AG09319 (cell line): ENCODE measurements around the gene NAA25.
"Not testable (repeated sequence)": the region's sequence is repeated elsewhere in the genome, so short reads cannot be mapped to it uniquely, and the experiment has no call there.

Experiments used
- DNase-seq: peaks from one replicate; pipeline ENCODE4 v3.0.0-alpha.2; 2010; ENCODE audit warnings: low read depth; ENCODE audit errors: extremely low read depth
- TF ChIP-seq, protein P1 (sequence below): IDR thresholded peaks from 2 replicates; pipeline ENCODE4 v1.5.1; 2011; ENCODE audit warnings: low read depth, mild to moderate bottlenecking, inconsistent platforms, low read length, moderate library complexity

Gene NAA25

DNA sequence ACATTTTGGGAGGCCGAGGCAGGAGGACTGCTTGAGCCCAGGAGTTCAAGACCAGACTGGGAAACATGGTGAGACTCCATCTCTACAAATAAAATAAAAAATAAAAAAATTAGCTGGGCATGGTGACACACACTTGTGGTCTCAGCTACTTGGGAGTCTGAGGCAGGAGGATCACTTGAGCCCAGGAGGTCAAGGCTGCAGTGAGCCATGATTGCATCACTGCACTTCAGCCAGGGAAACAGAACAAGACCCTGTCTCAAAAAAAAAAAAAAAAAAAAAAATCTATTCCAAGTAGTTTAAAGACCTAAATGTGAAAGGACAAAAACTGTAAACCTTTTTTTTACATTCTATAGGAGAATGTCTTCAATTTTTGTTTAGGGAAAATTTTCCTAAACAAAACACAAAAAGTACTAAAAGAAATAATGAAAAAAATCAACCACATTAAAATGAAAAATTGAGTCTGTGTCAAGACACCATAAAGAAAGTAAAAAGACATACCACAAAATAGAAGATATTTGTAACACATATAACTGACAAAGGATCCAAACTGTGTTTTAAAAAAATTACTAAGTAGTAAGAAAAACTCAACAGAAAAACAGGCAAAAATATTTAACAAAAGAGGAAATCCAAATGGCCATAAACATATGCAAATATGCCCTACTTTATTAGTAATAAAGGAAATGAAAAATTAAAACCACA is 112.7 kb downstream of the NAA25 start:
- DNase-seq = no peak
- TF ChIP-seq, protein P1, sequence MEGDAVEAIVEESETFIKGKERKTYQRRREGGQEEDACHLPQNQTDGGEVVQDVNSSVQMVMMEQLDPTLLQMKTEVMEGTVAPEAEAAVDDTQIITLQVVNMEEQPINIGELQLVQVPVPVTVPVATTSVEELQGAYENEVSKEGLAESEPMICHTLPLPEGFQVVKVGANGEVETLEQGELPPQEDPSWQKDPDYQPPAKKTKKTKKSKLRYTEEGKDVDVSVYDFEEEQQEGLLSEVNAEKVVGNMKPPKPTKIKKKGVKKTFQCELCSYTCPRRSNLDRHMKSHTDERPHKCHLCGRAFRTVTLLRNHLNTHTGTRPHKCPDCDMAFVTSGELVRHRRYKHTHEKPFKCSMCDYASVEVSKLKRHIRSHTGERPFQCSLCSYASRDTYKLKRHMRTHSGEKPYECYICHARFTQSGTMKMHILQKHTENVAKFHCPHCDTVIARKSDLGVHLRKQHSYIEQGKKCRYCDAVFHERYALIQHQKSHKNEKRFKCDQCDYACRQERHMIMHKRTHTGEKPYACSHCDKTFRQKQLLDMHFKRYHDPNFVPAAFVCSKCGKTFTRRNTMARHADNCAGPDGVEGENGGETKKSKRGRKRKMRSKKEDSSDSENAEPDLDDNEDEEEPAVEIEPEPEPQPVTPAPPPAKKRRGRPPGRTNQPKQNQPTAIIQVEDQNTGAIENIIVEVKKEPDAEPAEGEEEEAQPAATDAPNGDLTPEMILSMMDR = no peak

DNA sequence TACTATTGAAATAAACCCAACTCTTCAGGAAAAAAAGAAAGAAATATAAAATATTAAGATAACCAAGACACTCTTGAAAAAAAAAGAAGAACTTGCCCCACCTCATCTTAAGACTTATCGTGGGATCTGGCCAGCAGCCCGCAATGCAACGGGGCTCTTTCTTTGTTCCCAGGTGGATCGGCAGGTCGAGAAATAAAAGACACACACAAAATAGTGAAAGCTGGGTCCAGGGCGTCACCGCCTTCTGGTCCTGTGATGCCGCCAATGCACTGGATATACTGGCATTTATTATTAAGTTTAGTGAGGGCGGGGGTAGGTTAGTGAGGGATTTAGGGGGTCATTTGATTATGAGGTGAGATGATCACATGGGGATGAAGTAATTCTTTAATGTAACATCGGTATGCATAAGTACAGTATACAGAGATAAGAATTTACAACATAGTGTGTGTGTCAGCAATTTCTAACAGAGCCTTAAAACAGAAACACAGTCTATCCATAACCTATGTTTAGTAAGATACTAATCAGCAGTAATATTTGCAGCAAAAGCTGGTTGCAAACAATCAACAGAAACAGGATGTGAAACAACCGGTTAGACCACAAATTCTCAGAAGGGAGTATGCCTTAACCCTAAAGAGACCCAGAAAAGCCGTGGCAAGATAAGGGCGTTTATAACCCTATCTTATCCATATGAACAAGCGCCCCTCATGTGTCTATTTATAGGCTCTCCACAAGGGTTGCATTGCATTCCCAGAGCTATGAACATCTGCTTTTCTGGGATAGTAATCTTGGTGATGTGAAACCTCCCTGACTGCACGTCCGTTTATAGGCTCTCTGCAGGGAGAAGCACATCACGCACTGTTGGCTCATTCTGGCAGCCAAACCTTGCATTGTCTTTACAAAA is 114.1 kb downstream of the NAA25 start:
- DNase-seq = not testable (repeated sequence)

DNA sequence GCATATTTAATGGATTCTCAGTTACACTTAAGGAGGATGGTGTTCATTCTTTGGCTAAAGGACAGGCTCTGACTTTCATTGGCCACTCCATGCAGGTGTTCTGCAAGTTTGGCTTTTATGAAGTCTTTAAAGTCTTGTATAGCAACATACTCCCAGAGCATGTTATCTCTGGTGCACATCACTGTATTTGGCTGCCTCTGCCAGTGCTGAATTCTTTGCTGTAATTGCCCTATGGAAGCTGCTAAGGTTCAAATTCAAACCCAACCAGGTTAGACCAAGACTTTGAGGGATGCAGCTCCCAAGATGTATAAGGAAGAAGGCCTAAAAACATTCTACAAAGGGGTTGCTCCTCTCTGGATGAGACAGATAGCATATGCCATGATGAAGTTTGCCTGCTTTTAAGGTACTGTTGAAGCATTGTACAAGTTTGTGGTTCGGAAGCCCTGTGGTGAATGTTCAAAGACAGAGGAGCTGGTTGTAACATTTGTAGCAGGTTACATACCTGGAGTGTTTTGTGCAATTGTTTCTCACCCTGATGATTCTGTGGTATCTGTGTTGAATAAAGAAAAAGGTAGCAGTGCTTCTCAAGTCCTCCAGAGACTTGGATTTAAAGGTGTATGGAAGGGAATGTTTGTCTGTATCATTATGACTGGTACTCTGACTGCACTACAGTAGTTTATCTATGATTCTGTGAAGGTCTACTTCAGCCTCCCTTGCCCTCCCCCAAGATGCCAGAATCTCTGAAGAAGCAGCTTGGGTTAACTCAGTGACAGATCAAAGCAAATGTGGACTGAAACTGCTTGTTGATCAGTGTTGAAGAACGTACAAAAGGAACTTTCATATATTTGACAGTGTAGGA is 115.1 kb downstream of the NAA25 start:
- TF ChIP-seq, protein P1 = no peak
- no peak for DNase-seq

DNA sequence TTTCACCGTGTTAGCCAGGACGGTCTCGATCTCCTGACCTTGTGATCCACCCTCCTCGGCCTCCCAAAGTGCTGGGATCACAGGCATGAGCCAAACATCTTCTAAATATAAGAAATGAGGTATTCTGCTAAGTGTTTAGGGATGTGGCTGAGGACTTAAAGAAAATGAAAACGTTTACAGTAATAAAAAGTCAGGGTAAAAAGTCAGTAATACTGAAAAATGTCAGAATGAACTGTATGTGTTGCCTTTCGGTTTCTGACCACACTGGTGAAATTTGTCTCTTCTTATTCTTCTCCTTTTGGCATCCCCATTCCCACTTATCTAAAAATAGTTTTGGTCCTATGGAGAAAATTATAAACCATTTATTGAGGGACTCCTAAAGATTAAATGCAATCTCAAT is 116.1 kb downstream of the NAA25 start:
- TF ChIP-seq, protein P1 = no peak
- DNase-seq = no peak

DNA sequence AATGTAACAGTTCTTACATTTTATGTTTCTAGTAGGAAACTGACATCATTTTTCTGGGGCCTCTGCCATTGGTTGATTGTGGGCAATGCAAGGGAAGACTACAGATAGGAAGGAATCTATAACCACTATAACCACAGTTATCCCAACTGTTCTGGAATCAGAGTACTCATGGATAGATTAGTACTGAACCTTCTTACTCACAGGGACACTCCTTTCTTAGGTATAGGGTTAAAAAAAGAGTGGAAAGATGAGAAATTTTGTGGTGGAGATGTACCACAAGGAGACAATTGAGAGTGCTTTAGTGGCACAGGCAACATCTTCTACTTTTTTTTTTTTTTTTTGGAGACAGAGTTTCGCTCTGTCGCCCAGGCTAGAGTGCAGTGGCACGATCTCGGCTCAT is 116.6 kb downstream of the NAA25 start:
- DNase-seq = no peak
- TF ChIP-seq, protein P1 = no peak

DNA sequence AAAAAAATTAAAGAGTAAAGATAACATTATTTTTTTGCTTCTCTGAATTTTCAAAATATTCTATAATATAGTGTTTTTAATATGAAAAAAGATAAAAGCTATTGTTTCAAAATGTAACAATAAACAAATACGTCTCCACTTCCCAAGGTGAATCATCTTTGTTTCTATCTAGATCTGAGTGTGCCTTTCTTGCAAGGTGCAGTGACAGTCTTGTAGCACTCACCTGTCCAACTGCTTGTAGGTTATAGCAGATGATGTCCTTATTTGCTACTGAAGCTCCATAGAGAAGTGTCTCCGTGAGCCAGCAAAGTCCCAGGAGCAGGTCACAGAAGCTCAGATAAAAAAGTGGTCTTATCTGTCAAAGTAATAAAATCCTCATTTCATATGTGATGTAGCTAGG is 117.0 kb downstream of the NAA25 start:
- TF ChIP-seq, protein P1 = no peak
- no peak for DNase-seq

DNA sequence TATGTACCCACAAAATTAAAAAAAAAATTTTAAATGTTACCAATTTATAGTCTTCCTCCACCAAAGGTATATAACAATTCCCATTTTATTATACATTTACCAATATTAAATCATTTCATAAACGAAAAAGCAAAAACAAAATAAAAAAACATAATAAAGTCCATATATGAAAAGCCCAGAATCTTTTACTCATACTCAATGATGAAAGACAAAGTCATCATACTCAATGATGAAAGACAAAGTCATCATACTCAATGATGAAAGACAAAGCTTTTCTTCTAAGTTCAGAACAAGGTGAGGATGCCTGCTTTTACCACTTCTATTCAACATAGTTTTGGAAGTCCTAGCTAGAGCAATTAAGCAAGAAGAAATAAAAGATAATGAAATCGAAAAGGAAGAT is 123.8 kb downstream of the NAA25 start:
- TF ChIP-seq, protein P1 = no peak
- DNase-seq = no peak
